Stomach (tissue), 4 donors: ENCODE data around the gene FBXW8.

ENCODE experiments used
- CTCF ChIP-seq, 7 experiments: fragments of 450-650 bp in 4 of 7; fragments of 200-600 bp in 3 of 7; sonication (generic) in 3 of 7; IDR thresholded peaks; one replicate each; pipeline ENCODE4 v1.5.1; 2016 to 2019; ENCODE audit warnings: antibody characterized with exemption in 7 of 7, control low read depth in 2 of 7, mild to moderate bottlenecking in 1 of 7
- EP300 ChIP-seq: sonication (generic); formaldehyde crosslinking; IDR thresholded peaks from one replicate; pipeline ENCODE4 v1.6.1; 2017; ENCODE audit warnings: antibody characterized with exemption
- POLR2A ChIP-seq, 4 donors: fragments of 450-650 bp; IDR thresholded peaks; one replicate each; pipeline ENCODE4 v1.6.1; 2016; ENCODE audit warnings: antibody characterized with exemption in 4 of 4, control low read depth in 2 of 4, mild to moderate bottlenecking in 1 of 4, moderate library complexity in 1 of 4
- POLR2AphosphoS5 ChIP-seq, 3 donors: sonication (generic); formaldehyde crosslinking; IDR thresholded peaks; one replicate each; pipeline ENCODE4 v1.6.1; 2016; ENCODE audit warnings: antibody characterized with exemption in 3 of 3

- TF ChIP-seq CTCF (IDR thresholded peaks at IDR 0.05) (no peak), POLR2AphosphoS5 (IDR thresholded peaks at IDR 0.05) (no peak), POLR2A (IDR thresholded peaks at IDR 0.05) (no peak), EP300 (no peak)
These were observed 162.9 kb downstream of the FBXW8 start for GRCh38 chr12:117073611-117074010.
